Small intestine (tissue), 7 donors: ENCODE measurements around the gene PHC1. TPM values are rescaled to one million over a fixed set of nuclear protein-coding genes. Genes with fewer than 3 reads are reported as not detected.

Source experiments
- DNase-seq, 2 donors: peaks; one replicate each; pipeline versions ENCODE4 v3.0.0 to v3.0.0-alpha.2; 2013
- FAIRE-seq: peaks from 2 replicates; lab custom pipeline; 2012; peaks lifted over from hg19 to GRCh38; lab: Jason Lieb, UNC
- H3K27ac ChIP-seq, 3 donors: one replicate each; pipeline ENCODE4 v1.5.1; 2013; ENCODE audit warnings: low read length in 2 of 3, mild to moderate bottlenecking in 2 of 3, control low read depth in 1 of 3, inconsistent platforms in 1 of 3, low read depth in 1 of 3, moderate library complexity in 1 of 3
- H3K27me3 ChIP-seq, 3 donors: one replicate each; pipeline ENCODE4 v1.6.1; 2013; ENCODE audit warnings: low read length in 3 of 3, inconsistent platforms in 1 of 3; ENCODE audit not compliant: control insufficient read depth in 3 of 3, insufficient read depth in 3 of 3
- H3K36me3 ChIP-seq, 3 donors: one replicate each; pipeline ENCODE4 v1.6.1; 2013; ENCODE audit warnings: low read length in 3 of 3, inconsistent platforms in 1 of 3, low read depth in 1 of 3, mild to moderate bottlenecking in 1 of 3, moderate library complexity in 1 of 3; ENCODE audit not compliant: control insufficient read depth in 3 of 3, insufficient read depth in 2 of 3
- H3K4me1 ChIP-seq, 3 donors: one replicate each; pipeline ENCODE4 v1.6.1; 2013; ENCODE audit warnings: low read length in 2 of 3, inconsistent platforms in 1 of 3, low read depth in 1 of 3, mild to moderate bottlenecking in 1 of 3, moderate library complexity in 1 of 3; ENCODE audit not compliant: control insufficient read depth in 3 of 3, insufficient read depth in 2 of 3
- H3K4me3 ChIP-seq, 3 donors: one replicate each; pipeline ENCODE4 v1.5.1; 2013; ENCODE audit warnings: low read length in 3 of 3, control low read depth in 1 of 3, inconsistent platforms in 1 of 3, low read depth in 1 of 3, mild to moderate bottlenecking in 1 of 3, moderate library complexity in 1 of 3
- H3K9me3 ChIP-seq, 2 donors: one replicate each; pipeline ENCODE4 v1.6.1; 2013; ENCODE audit warnings: low read depth in 1 of 2, low read length in 1 of 2; ENCODE audit not compliant: control insufficient read depth in 2 of 2, insufficient read depth in 1 of 2
- WGBS, 3 donors: extraction: QIAGEN DNeasy Blood & Tissue Kit; methylation state at CpG; one replicate each; pipeline ENCODE4 v1.1.7; 2013; 5-methylcytosine and 5-hydroxymethylcytosine counted together
- polyA plus RNA-seq, 4 donors: library from polyadenylated mRNA; stranded (reverse) in 3 of 4; unstranded in 1 of 4; fragments of 200-250 nt in 3 of 4; fragments of 120-200 nt in 1 of 4; gene quantifications; one replicate each; pipeline versions ENCODE4 v1.2.1 to v1.2.3, GENCODE V29; 2013
- donor health status: healthy with polysubstance abuse.
- donor health status: control.
- donor health status: control.
- donor health status: Bipolar disorder and iron deficiency.
- donor health status: healthy.

Gene PHC1
- polyA plus RNA-seq, 4 donors: 3.2 to 22.4 (median 7.1) TPM

- Histone ChIP-seq H3K4me3 (no peak overlapping the region), H3K4me1 (no peaks in the 10 kb centered on the region), H3K36me3 (no peaks in the 10 kb centered on the region), H3K27ac (no peak overlapping the region), H3K9me3 (peaks cover 0 to 17% of the 10 kb centered on the region in 2 donors), H3K27me3 (no peaks in the 10 kb centered on the region)
- DNase-seq: no peak
- FAIRE-seq: no peak
- WGBS, 3 donors: 38 to 72% (median 69%) methylated on average over 2 of the region's 2 CpGs
Observed at GRCh38 chr12:8958066-8958465, 43.8 kb downstream of the PHC1 start.

GRCh38 chr12:8960176-8960575, 45.9 kb downstream of the PHC1 start:
- no peak overlapping the region for H3K4me3 ChIP-seq
- H3K27me3 ChIP-seq: no peaks in the 10 kb centered on the region
- WGBS, 3 donors: 90 to 100% (median 98%) methylated on average over 2 of the region's 2 CpGs
- no peak for FAIRE-seq
- DNase-seq: no peak
- H3K9me3 ChIP-seq: peaks cover 0 to 11% of the 10 kb centered on the region in 2 donors
- H3K4me1 ChIP-seq: no peaks in the 10 kb centered on the region
- H3K36me3 ChIP-seq: no peaks in the 10 kb centered on the region
- no peak overlapping the region for H3K27ac ChIP-seq

- no peaks in the 10 kb centered on the region for H3K36me3 ChIP-seq
- FAIRE-seq: no peak
Observed at GRCh38 chr12:8968761-8969160, 54.5 kb downstream of the PHC1 start.

GRCh38 chr12:8969861-8970411, 55.6 kb downstream of the PHC1 start:
- peaks cover 0 to 18% of the 10 kb centered on the region in 2 donors for H3K9me3 ChIP-seq
- H3K4me3 ChIP-seq: no peak overlapping the region
- H3K4me1 ChIP-seq: no peaks in the 10 kb centered on the region
- 51 to 64% (median 54%) methylated on average over 2 of the region's 2 CpGs for WGBS, 3 donors
- FAIRE-seq (no peak), DNase-seq (no peak)
- no peaks in the 10 kb centered on the region for H3K36me3 ChIP-seq
- H3K27ac ChIP-seq: no peak overlapping the region
- no peaks in the 10 kb centered on the region for H3K27me3 ChIP-seq

More at GRCh38 chr12:8968761-8969160, 54.5 kb downstream of the PHC1 start:
- Histone ChIP-seq H3K4me3 (no peak overlapping the region), H3K27me3 (no peaks in the 10 kb centered on the region), H3K4me1 (no peaks in the 10 kb centered on the region), H3K27ac (no peak overlapping the region), H3K9me3 (peaks cover 0 to 18% of the 10 kb centered on the region in 2 donors)
- no peak for DNase-seq

GRCh38 chr12:8970432-8970831, 56.1 kb downstream of the PHC1 start:
- FAIRE-seq (no peak), DNase-seq (no peak)
- 75 to 89% (median 84%) methylated on average over 1 of the region's 1 CpG for WGBS, 3 donors
- no peaks in the 10 kb centered on the region for H3K4me1 ChIP-seq
- H3K27ac ChIP-seq: no peak overlapping the region
- peaks cover 0 to 18% of the 10 kb centered on the region in 2 donors for H3K9me3 ChIP-seq
- H3K36me3 ChIP-seq: no peaks in the 10 kb centered on the region
- no peaks in the 10 kb centered on the region for H3K27me3 ChIP-seq
- H3K4me3 ChIP-seq: no peak overlapping the region

DNA sequence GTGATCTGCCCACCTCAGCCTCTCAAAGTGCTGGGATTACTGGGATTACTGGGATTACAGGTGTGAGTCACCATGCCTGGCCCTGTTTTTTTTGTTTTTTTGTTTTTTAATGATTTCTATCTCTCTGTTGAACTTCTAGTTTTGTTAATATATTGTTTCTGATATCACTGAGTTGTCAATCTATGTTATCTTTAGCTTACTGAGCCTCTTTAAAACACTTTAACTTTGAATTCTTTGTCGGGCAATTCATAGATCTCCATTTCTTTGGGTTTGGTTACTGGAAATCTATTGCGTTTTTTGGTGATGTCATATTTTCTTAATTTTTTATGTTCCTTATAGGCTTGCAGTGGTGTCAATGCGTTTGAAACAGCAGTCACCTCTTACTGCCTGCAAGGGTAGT, 65.8 kb downstream of the PHC1 start:
- Histone ChIP-seq H3K36me3 (no peaks in the 10 kb centered on the region), H3K27me3 (no peaks in the 10 kb centered on the region), H3K27ac (no peak overlapping the region), H3K4me1 (no peaks in the 10 kb centered on the region), H3K9me3 (peaks cover 0 to 17% of the 10 kb centered on the region in 2 donors), H3K4me3 (no peak overlapping the region)
- DNase-seq: no peak
- no peak for FAIRE-seq
- WGBS, 3 donors: 82 to 93% (median 91%) methylated on average over 3 of the region's 3 CpGs

- Histone ChIP-seq H3K4me1 (peaks cover 0 to 5% (median 0%) of the 10 kb centered on the region in 3 donors), H3K27ac (no peak overlapping the region), H3K4me3 (no peak overlapping the region), H3K9me3 (peaks cover 0 to 6% of the 10 kb centered on the region in 2 donors), H3K36me3 (no peaks in the 10 kb centered on the region), H3K27me3 (no peaks in the 10 kb centered on the region)
- DNase-seq (no peak), FAIRE-seq (no peak)
- 73 to 90% (median 79%) methylated on average over 1 of the region's 1 CpG for WGBS, 3 donors
Observed at GRCh38 chr12:8985213-8985754, 71.0 kb downstream of the PHC1 start.

- no peak for FAIRE-seq
Observed at GRCh38 chr12:8987163-8987562, 72.9 kb downstream of the PHC1 start.

DNA sequence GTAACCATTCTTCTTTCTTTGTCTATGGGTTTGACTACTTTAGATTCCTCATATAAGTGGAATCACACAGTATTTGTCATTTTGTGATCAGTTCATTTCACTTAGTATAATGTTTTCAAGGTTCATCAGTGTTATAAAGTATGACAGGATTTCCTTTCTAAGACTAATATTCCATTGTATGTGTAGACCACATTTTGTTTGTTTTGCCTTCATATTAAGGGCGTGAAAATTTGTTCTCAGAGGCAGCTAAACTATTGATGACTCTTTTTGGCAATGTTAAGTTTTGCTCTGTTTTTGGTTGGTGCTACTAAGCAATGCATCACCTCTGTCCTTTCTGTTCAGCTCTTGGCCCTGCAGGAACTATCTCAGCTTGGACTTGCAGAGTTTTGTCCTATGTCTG, 73.4 kb downstream of the PHC1 start:
- no peaks in the 10 kb centered on the region for H3K27me3 ChIP-seq
- H3K4me1 ChIP-seq: peaks cover 0 to 5% (median 0%) of the 10 kb centered on the region in 3 donors
- no peak for DNase-seq
- peak overlapping the region in 1 of 3 donors; percentile 36 for H3K27ac ChIP-seq
- no peaks in the 10 kb centered on the region for H3K36me3 ChIP-seq
- H3K9me3 ChIP-seq: no peaks in the 10 kb centered on the region
- 65 to 81% (median 71%) methylated on average over 1 of the region's 1 CpG for WGBS, 3 donors
- FAIRE-seq: no peak
- H3K4me3 ChIP-seq: no peak overlapping the region

More at GRCh38 chr12:8987163-8987562, 72.9 kb downstream of the PHC1 start:
- no peak overlapping the region for H3K4me3 ChIP-seq
- H3K9me3 ChIP-seq: no peaks in the 10 kb centered on the region
- peak in 1 of 2 donors; percentile 7 for DNase-seq
- H3K27me3 ChIP-seq: no peaks in the 10 kb centered on the region
- H3K27ac ChIP-seq: no peak overlapping the region
- H3K4me1 ChIP-seq: peaks cover 0 to 5% (median 0%) of the 10 kb centered on the region in 3 donors
- H3K36me3 ChIP-seq: no peaks in the 10 kb centered on the region
